HG03558 (cell line): ENCODE results near the gene BATF2.

Source experiments
- ATAC-seq: cut with Tn5 transposase; IDR thresholded peaks from one replicate; pipeline ENCODE4 v1.9.1; 2021; ENCODE audit warnings: moderate number of reproducible peaks; ENCODE audit not compliant: unreplicated experiment; ENCODE audit errors: extremely low read depth

Gene BATF2

GRCh38 chr11:64970731-64971151 lies 26.0 kb downstream of the BATF2 start:
- ATAC-seq, result no peak

- ATAC-seq, result no peak
Observed at GRCh38 chr11:64969209-64969608, 27.6 kb downstream of the BATF2 start.

DNA sequence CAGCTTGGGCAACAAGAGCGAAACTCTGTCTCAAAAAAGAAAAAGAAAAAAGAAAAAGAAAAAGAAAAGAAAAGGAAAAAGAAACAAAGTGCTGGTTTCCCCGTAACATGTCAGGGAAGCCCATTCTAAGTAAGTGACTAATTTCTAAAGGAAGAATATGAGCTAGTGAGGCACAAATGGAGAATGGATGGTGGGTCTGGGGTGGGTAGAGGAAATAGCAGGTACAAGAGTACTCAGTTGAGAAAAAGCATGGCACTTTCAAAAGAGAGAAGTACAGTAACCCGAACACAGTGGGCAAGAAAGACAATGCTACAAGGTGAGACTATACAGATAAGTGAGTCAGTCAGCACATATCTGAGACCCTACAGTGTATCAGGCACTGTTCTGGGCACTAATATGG lies 29.4 kb downstream of the BATF2 start:
- ATAC-seq, result no peak

DNA sequence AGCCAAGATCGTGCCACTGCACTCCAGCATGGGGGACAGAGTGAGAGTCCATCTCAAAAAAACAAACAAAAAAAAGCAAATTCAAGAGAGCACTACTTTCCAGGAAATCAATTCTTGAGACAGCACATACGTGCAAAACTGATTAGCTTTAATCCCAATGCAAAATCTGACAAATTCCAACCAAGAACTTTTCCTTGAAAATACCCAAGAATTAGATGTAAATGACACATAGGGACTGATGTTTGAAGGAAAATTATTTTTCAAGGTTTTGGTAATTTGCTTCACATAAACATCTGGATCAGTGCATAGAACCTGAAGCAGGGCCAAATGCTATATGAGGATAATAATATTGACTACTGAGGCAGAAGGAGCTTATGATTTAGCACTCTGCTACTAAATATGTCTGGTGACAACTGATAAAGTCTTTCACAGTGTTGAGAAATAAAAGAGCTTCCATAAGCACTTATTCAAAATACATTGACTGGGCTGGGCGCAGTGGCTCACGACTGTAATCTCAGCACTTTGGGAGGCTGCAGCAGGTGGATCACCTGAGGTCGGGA lies 33.6 kb downstream of the BATF2 start:
- no peak for ATAC-seq

- ATAC-seq, result no peak
Observed at GRCh38 chr11:64960719-64961118, 36.1 kb downstream of the BATF2 start.

DNA sequence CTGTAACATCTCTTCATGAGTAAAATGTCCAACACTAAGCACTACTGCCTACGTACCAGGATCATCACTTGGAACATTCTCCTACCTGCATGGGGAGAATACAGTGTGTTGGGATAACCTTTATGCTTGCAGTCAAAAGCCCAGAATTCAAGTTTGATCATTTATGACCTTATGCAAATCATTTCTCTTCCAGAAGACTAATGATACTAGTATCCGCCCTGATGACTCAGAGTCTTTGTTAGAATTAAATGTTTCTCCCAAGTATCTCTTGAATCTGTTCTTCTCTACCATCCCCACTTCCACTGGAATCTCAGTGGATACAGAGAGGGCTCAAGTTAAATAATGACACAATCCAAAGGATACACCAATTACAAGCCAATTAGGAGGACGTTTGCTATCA lies 37.3 kb downstream of the BATF2 start:
- no peak for ATAC-seq

GRCh38 chr11:64954201-64954600 lies 42.6 kb downstream of the BATF2 start:
- no peak for ATAC-seq

DNA sequence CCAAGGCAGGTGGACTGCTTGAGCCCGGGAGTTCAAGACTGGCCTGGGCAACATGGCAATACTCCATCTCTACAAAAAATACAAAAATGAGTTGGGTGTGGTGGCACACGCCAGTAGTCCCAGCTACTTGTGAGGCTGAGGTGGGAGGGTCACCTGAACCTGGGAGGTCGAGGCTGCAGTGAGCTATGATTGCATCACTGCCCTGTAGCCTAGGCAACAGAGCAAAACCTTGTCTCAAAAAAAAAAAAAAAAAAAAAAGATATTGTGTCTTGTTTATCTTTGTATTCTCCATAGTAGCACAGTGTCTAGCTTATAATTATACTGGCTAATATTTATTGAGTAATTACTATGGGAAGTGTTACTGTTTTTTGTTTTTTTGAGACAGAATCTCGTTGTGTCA lies 45.2 kb downstream of the BATF2 start:
- ATAC-seq, result no peak

DNA sequence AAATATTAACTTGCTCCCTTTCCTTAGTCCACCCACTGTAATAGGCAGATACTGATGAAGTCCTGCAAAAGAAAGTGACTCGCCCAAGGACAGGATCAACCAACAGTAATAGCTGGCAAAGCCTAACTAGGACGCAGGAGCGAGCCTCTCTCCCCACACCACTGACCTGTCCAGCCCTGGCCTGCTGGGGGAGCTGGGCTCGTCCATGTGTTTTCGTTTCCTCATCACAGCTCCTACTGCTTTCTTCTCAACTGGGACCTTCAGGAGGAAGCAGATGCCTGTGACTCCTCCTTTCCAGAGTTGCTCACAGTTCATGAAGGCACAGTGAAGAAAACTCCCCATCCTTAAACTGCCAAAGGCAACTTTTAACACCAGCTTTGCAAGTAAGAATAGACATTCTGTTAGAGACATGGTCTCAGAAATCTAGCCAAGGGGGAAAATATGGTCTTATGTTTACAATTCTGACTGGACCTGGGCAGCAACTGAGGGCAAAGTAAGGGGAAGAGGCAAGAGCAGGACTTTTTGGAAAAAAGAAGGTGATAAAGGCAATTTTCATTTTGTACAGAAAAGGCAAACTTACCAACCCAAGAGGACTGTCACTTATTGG lies 49.5 kb downstream of the BATF2 start:
- ATAC-seq, result no peak
